OCI-LY7 (cell line): ENCODE measurements around the gene JAK3.

Experiments used
- CTCF ChIP-seq: fragments of 200-600 bp; sonication (generic); conservative IDR thresholded peaks from 2 replicates; pipeline ENCODE4 v1.5.1; 2014; ENCODE audit warnings: mild to moderate bottlenecking, antibody characterized with exemption, low read length, moderate library complexity, mixed read lengths
- EZH2phosphoT487 ChIP-seq: fragments of 200-600 bp; sonication (generic); IDR thresholded peaks from 2 replicates; pipeline ENCODE4 v1.6.1; 2018; ENCODE audit warnings: low read depth, borderline replicate concordance, mild to moderate bottlenecking, mixed run types, antibody characterized with exemption, low read length, moderate library complexity, mixed read lengths

GRCh38 chr19:17794731-17795494, 52.9 kb downstream of the JAK3 start, which contains the start of gene B3GNT3:
- TF ChIP-seq CTCF (no peak), EZH2phosphoT487 (no peak)
